Activated CD8-positive, alpha-beta T cell treated with anti-CD3 and anti-CD28 coated beads for 36 hours (primary cell): ENCODE data around the gene ASTN2. TPM values are rescaled to one million over a fixed set of nuclear protein-coding genes. Genes with fewer than 3 reads are reported as not detected.
A peak's percentile ranks its signal among the peaks of the same experiment; 100 is the strongest.

ENCODE experiments used
- ATAC-seq: fragments of 200-7000 bp; cut with Tn5 transposase; one replicate; pipeline ENCODE4 v1.10.0; 2021; ENCODE audit warnings: mild to moderate bottlenecking, moderate library complexity
- CTCF ChIA-PET: fragments of 350-600 bp; sonication (Branson Sonifier 250); formaldehyde crosslinking; loops from one replicate; lab custom pipeline; 2021; ENCODE audit warnings: antibody characterized with exemption; lab: Charles Lee
- POLR2A ChIA-PET: fragments of 350-600 bp; sonication (Branson Sonifier 250); formaldehyde crosslinking; loops from one replicate; lab custom pipeline; 2021; ENCODE audit warnings: antibody characterized with exemption; lab: Charles Lee
- DNase-seq: peaks from one replicate; pipeline ENCODE4 v3.0.0-alpha.2; 2020
- H3K27ac Mint-ChIP-seq: one replicate; pipeline ENCODE4 v1.8.0; 2021; ENCODE audit warnings: mild to moderate bottlenecking, mixed read lengths
- H3K27me3 Mint-ChIP-seq: one replicate; pipeline ENCODE4 v1.8.0; 2021; ENCODE audit warnings: mixed read lengths
- H3K36me3 Mint-ChIP-seq: one replicate; pipeline ENCODE4 v1.8.0; 2021; ENCODE audit warnings: low read depth, mixed read lengths
- H3K4me1 Mint-ChIP-seq: one replicate; pipeline ENCODE4 v1.8.0; 2021; ENCODE audit warnings: low read depth, mixed read lengths
- H3K4me3 Mint-ChIP-seq: one replicate; pipeline ENCODE4 v1.8.0; 2021; ENCODE audit warnings: mild to moderate bottlenecking, moderate library complexity, mixed read lengths
- H3K9me3 Mint-ChIP-seq: one replicate; pipeline ENCODE4 v1.8.0; 2021; ENCODE audit warnings: mixed read lengths
- CTCF ChIP-seq: fragments of 200-600 bp; IDR thresholded peaks from one replicate; pipeline ENCODE4 v1.8.0; 2022; ENCODE audit warnings: antibody characterized with exemption, mild to moderate bottlenecking
- intact Hi-C: fragments of 100-400 bp; cut with micrococcal nuclease; formaldehyde crosslinking; loops from one replicate; pipeline ENCODE4 v1.10.0; 2022
- total RNA-seq, 2 experiments: library from RNA; stranded (reverse); gene quantifications; one replicate each; pipeline ENCODE4 v1.2.3, GENCODE V29; 2021

Gene ASTN2
- total RNA-seq, 2 experiments from 2014 or later = 5.2 to 5.7 TPM

GRCh38 chr9:116656501-116656971 lies 758.3 kb downstream of the ASTN2 start:
- Mint-ChIP-seq H3K27ac (no peak overlapping the region), H3K4me3 (no peak overlapping the region), H3K36me3 (peaks cover 2% of the 10 kb centered on the region), H3K27me3 (no peaks in the 10 kb centered on the region), H3K4me1 (no peaks in the 10 kb centered on the region), H3K9me3 (no peaks in the 10 kb centered on the region)
- TF ChIP-seq CTCF = no peak
- DNase-seq = no peak
- intact Hi-C loops = no loop called here
- POLR2A ChIA-PET = no interaction called here
- CTCF ChIA-PET = no interaction called here
- no peak for ATAC-seq

DNA sequence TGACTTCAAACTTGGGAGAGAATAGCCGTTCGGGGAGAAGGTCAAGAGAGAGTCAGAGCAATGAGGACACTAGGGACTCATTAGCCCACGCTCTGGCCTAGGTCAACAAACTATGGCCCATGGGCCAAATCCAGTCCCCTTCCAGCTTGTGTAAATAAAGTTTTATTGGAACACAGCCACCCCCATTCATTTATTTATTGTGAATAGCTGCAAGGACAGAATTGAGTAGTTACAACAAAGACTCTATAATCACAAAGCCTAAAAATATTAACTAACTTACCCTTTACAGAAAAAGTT lies 760.9 kb downstream of the ASTN2 start:
- DNase-seq (no peak), ATAC-seq (no peak)
- H3K36me3 Mint-ChIP-seq = peaks cover 12% of the 10 kb centered on the region
- no peaks in the 10 kb centered on the region for H3K4me1 Mint-ChIP-seq
- H3K27me3 Mint-ChIP-seq = no peaks in the 10 kb centered on the region
- intact Hi-C loops = no loop called here
- no peak for TF ChIP-seq CTCF
- CTCF ChIA-PET = no interaction called here
- no peak overlapping the region for H3K4me3 Mint-ChIP-seq
- H3K27ac Mint-ChIP-seq = no peak overlapping the region
- POLR2A ChIA-PET = no interaction called here
- H3K9me3 Mint-ChIP-seq = no peaks in the 10 kb centered on the region

- Mint-ChIP-seq H3K9me3 (no peaks in the 10 kb centered on the region), H3K27ac (no peak overlapping the region), H3K4me3 (no peak overlapping the region), H3K4me1 (no peaks in the 10 kb centered on the region), H3K27me3 (no peaks in the 10 kb centered on the region), H3K36me3 (peaks cover 12% of the 10 kb centered on the region)
- ChIA-PET POLR2A (no interaction called here), CTCF (no interaction called here)
- ATAC-seq (no peak), DNase-seq (no peak)
- TF ChIP-seq CTCF = no peak
- intact Hi-C loops = no loop called here
Observed at GRCh38 chr9:116653348-116654058, 761.4 kb downstream of the ASTN2 start.

- ATAC-seq (no peak), DNase-seq (no peak)
- intact Hi-C loops = no loop called here
- no peaks in the 10 kb centered on the region for H3K27me3 Mint-ChIP-seq
- no peak overlapping the region for H3K27ac Mint-ChIP-seq
- H3K36me3 Mint-ChIP-seq = peaks cover 12% of the 10 kb centered on the region
- H3K4me1 Mint-ChIP-seq = no peaks in the 10 kb centered on the region
- peak; percentile 12 for TF ChIP-seq CTCF
- no peak overlapping the region for H3K4me3 Mint-ChIP-seq
- CTCF ChIA-PET = no interaction called here
- H3K9me3 Mint-ChIP-seq = no peaks in the 10 kb centered on the region
- POLR2A ChIA-PET = no interaction called here
Observed at GRCh38 chr9:116647515-116647809, 767.4 kb downstream of the ASTN2 start.

- Mint-ChIP-seq H3K9me3 (no peaks in the 10 kb centered on the region), H3K4me1 (no peaks in the 10 kb centered on the region), H3K36me3 (peaks cover 12% of the 10 kb centered on the region), H3K27ac (no peak overlapping the region), H3K4me3 (no peak overlapping the region), H3K27me3 (no peaks in the 10 kb centered on the region)
- CTCF ChIA-PET = interaction anchor here (1.0 kb wide), 1 partner anchor 11 kb away, joined by 3 read pairs; no protein-coding TSS in a partner anchor
- ATAC-seq = no peak
- POLR2A ChIA-PET = no interaction called here
- TF ChIP-seq CTCF = peak; percentile 35
- no peak for DNase-seq
- intact Hi-C loops = no loop called here
Observed at GRCh38 chr9:116646661-116647514, 768.0 kb downstream of the ASTN2 start.
